Inflammatory macrophage treated with lipopolysaccharide for 4 hours (primary cell): ENCODE results near the gene FAM76A.
"Not testable (repeated sequence)": the region's sequence is repeated elsewhere in the genome, so short reads cannot be mapped to it uniquely, and the experiment has no call there.

ENCODE experiments used
- DNase-seq: peaks from one replicate; pipeline ENCODE4 v3.0.0-alpha.2; 2020

The FAM76A gene

DNA sequence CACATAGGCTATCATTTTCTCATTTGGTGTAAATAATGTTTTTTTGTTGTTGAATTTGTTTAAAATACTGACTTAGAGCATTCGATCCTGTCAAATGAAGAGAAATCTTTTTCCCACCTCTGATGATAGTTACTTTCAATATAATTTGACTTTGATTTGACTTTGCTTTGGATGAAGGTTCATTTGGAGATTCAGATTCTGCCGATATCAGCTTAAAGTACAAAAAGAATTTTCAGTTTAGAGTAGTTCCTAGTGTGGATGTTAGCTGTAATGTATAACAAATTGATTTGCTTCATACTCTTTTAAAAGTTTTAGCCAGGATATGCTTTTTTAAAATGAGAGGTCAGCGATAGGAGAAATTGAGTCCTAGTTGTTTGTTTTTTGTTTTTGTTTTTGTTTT lies 57.2 kb downstream of the FAM76A start:
- no peak for DNase-seq

GRCh38 chr1:27784700-27785099 lies 58.9 kb downstream of the FAM76A start:
- DNase-seq: no peak

DNA sequence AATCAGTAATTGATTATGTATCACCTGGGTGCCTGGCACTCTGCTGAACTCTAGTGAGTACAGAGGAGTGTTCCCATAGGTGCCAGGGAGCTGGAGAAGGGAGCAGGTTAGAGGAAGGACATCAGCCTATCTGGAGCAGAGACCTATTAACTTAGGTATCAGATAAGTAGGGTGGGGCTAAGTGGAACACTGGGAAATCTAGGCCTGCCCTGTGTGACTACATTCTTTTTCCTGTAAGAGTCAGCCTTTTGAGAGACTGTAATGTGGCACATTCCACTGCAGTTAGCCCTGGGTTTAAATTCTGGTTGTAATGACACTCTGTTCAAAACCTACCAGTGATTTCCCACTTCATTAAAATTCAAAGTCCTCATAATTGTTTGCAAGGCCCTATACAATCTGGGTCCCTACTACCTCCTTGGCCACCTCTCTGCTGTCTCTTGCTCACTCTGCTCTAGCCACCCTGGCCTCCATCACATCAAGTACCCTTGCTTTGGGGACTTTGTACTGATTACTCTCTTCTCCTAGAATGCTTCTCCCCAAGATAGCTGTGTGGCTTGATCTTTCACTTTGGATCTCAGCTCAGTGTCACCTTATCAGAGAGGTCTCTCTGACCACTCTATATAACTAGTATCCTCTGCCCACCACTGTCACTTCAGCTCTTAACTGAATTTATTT lies 60.2 kb downstream of the FAM76A start:
- DNase-seq: no peak

DNA sequence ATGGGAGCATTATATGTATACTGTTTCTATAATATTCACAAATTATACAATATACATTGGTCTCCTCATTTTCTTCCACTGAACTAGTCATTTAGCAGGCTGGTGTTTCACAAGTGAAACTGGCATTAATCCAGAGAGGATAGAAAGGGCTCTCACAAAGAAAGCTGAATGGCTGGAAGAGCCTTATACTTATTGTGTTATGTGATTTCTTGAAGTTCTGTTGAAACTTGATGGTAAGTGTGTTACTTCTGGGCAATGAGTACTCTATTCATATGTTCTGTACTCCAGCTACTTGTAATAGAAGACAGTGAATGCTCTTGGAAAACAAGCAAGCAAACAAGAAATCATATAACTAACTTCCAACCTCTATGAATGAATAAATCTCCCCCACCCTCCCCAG lies 62.1 kb downstream of the FAM76A start:
- peak; percentile 46 for DNase-seq

GRCh38 chr1:27789540-27790041 lies 63.8 kb downstream of the FAM76A start:
- peak; percentile 55 for DNase-seq

- DNase-seq: not testable (repeated sequence)
Measured at GRCh38 chr1:27790270-27790669, 64.5 kb downstream of the FAM76A start.

DNA sequence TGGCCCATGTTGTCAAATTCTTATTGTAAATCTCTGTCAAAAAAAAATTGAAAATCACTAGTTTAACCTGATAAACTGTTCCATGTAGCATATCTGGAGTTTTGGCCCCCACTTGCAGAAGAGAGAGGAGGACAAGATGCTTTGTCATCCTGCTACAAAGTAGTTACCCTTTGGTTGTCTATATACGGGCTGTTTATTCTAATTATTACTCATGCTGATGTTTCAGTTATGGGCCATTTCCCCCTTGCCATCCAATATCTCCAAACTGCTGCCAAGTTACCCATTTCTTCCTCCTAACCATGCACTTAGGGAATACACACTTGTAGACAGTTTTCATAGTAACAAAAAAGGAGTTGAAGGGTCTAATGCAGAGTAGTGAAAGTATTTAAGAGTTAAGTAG lies 69.8 kb downstream of the FAM76A start:
- no peak for DNase-seq

- DNase-seq: no peak
Measured at GRCh38 chr1:27804791-27805190, 79.0 kb downstream of the FAM76A start.

- DNase-seq: no peak
Measured at GRCh38 chr1:27806758-27807157, 81.0 kb downstream of the FAM76A start.

DNA sequence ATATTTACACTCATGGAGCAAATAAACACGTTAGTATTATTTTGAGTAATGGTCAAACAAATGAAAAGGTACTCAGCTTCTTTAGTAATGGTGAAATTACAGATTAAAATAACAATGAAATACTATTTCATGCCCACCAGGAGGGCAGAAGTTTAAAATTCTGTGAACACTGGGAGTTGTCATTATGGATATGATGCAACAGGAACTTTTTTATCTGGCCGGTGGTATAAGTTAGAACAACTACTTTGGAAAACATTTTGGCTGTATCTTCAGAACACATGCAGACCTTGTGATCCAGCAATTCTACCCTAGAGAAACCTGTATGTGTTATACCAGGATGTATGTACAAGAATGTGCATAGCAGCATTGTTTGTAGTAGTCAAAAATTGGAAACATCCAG lies 81.6 kb downstream of the FAM76A start:
- no peak for DNase-seq

GRCh38 chr1:27808131-27808530 lies 82.4 kb downstream of the FAM76A start:
- DNase-seq: not testable (repeated sequence)

- DNase-seq: no peak
Measured at GRCh38 chr1:27809883-27810282, 84.1 kb downstream of the FAM76A start.

DNA sequence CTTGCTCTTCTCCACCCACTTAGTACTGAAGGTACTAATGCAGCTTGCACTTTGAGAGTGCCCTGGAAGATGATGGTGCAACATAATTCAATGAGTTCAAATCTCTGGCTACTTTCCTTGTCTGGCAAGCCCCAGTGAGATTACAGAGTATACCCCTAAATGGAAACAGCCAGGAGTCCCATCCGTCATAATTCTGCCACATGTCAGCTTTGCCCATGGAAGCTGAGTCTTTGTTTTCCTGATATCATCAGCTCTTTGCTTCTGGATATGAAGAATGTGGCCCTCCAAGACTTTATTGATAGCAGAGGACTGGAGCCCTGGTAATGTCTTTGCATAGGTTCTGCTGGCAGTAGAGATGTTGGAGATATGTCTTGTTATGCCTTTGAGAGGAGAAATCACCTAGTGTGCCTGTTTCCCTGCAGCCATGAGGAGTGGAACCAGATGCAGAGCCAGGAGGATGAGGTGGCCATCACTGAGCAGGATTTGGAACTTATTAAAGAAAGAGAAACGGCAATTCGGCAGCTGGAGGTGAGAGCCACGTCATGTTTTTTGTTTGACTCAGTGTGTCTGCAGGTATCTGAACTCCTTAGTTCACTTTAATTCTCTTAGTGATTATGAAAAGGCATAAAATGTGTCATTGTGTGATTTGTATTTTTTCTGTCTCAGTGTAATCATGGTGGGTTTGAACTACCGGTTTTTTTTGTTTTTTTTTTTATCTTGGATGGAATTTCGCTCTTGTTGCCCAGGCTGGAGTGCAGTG lies 86.2 kb downstream of the FAM76A start:
- DNase-seq: no peak
